Measurements from ENCODE around the gene KRT73. TPM values are rescaled to one million over a fixed set of nuclear protein-coding genes. Genes with fewer than 3 reads are reported as not detected.

The KRT73 gene
- total and polyA plus RNA-seq, 2 donors (not counting 3 experiments of a cell fraction or from before 2014, with no cell fraction given), result not detected

DNA sequence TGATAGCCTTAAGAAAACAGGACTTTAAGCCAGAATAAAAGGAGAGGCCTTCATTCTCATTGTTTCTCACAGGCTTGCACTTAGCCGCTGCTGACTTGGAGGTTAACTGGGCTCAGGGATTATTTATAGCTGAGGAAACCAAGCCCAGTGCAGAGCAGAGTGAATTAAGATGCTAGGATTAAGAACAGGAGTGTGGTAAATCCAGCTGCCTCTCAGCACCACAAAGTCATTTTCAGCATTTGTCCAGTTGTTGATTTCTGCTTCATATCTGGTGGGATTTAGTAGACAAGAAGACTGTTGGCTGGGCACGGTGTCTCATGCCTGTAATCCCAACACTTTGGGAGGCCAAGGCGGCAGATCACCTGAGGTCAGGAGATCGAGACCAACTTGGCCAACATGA lies 14.3 kb upstream of the KRT73 start:
- Histone ChIP-seq H2AFZ (ENCODE audit: low read depth, low read length) (no peak overlapping the region), H3K9ac (replicated peaks; ENCODE audit: extremely low read depth, insufficient read depth, low read length) (no peak overlapping the region), H3K79me2 (ENCODE audit: control insufficient read depth, insufficient read depth, low read length) (no peaks in the 10 kb centered on the region), H3K36me3 (ENCODE audit: control insufficient read depth in 2 of 2, extremely low read depth in 1 of 2, insufficient read depth in 2 of 2, low read length in 2 of 2) (no peaks in the 10 kb centered on the region), H3K4me2 (ENCODE audit: insufficient read depth, low read length) (no peak overlapping the region), H3K9me1 (replicated peaks; ENCODE audit: control insufficient read depth, extremely low read depth, insufficient read depth, low read length) (no peaks in the 10 kb centered on the region), H3K4me3 (replicated peaks in 1 of 3; ENCODE audit: insufficient read depth in 1 of 3, low read depth in 1 of 3, low read length in 3 of 3) (no peak overlapping the region), H3K27me3 (ENCODE audit: control insufficient read depth in 2 of 2, insufficient read depth in 2 of 2, low read length in 2 of 2) (peaks cover 5 to 8% of the 10 kb centered on the region in 2 experiments), H3K27ac (ENCODE audit: insufficient read depth, low read depth, low read length) (no peak overlapping the region), H3K9me3 (replicated peaks; ENCODE audit: control insufficient read depth, insufficient read depth, low read length) (no peaks in the 10 kb centered on the region), H4K20me1 (replicated peaks; ENCODE audit: control insufficient read depth, extremely low read depth, insufficient read depth, low read length) (no peaks in the 10 kb centered on the region), H3K4me1 (ENCODE audit: control insufficient read depth, extremely low read depth, insufficient read depth, low read length) (no peaks in the 10 kb centered on the region)
- FAIRE-seq (no peak), DNase-seq (ENCODE audit: low read depth, low spot score) (no peak)
- CTCF ChIA-PET, result interaction anchor here (1.1 kb wide), 1 partner anchor 25 kb away, joined by 3 read pairs; no protein-coding TSS in a partner anchor
- intact Hi-C loops (cut with micrococcal nuclease), result no loop called here
- BruUV-seq (replicated peaks), result no TSS peak
- dilution Hi-C loops (cut with MboI; ENCODE audit: extremely low pct_ligation_motif_present, low sequenced_read_pairs), result no loop called here
- POLR2A ChIA-PET, result no interaction called here
- no peak for TF ChIP-seq POLR2AphosphoS5 (IDR thresholded peaks at IDR 0.05; ENCODE audit: insufficient read depth, low read depth, low read length)
- TF ChIP-seq, protein P1, sequence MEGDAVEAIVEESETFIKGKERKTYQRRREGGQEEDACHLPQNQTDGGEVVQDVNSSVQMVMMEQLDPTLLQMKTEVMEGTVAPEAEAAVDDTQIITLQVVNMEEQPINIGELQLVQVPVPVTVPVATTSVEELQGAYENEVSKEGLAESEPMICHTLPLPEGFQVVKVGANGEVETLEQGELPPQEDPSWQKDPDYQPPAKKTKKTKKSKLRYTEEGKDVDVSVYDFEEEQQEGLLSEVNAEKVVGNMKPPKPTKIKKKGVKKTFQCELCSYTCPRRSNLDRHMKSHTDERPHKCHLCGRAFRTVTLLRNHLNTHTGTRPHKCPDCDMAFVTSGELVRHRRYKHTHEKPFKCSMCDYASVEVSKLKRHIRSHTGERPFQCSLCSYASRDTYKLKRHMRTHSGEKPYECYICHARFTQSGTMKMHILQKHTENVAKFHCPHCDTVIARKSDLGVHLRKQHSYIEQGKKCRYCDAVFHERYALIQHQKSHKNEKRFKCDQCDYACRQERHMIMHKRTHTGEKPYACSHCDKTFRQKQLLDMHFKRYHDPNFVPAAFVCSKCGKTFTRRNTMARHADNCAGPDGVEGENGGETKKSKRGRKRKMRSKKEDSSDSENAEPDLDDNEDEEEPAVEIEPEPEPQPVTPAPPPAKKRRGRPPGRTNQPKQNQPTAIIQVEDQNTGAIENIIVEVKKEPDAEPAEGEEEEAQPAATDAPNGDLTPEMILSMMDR (IDR thresholded peaks at IDR 0.05; ENCODE audit: extremely low read depth in 1 of 2, insufficient read depth in 1 of 2, low read depth in 1 of 2, low read length in 2 of 2), result no peak
- TF ChIP-seq MYC (IDR thresholded peaks at IDR 0.05; ENCODE audit: low read depth, low read length), result no peak

DNA sequence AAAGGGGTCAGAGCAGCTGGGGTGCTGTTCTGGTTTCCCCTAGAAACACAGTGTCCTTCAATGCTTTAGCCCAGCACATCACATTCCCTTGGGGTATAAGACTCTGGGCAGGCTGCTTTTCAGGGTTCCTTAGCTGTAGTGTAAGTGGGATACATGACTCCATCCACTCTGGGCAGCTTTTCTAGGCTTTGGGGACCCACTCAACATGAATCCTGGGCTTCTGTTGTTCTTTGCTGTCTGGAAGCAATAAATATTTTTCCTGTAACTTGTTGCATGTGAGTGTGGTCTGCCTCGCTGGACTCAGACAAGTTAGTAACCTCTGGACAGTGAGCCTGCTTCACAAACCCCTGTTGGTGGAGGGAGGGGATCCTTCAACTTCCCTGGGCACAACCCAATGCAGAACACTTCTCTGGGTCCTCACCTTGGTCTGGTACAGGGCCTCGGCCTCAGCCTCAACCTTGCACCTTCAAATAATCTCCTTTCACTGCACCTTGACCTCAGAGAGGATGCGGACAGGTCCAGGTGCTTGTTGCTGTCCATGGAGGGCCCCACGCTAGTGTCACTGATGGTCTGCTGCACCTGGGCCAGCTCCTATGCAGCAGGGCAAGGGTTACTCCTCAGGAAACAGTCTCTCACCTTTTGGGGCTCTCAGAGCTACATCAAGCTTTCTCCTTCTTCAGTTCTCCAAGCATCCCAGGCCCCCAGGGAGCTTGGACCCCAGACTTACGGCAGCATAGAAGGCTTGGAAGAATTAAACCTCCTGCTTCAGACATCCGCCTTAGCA lies 13.5 kb upstream of the KRT73 start:
- Histone ChIP-seq H4K20me1 (replicated peaks; ENCODE audit: control insufficient read depth, extremely low read depth, insufficient read depth, low read length) (no peaks in the 10 kb centered on the region), H3K27ac (ENCODE audit: insufficient read depth, low read depth, low read length) (no peak overlapping the region), H3K27me3 (ENCODE audit: control insufficient read depth in 2 of 2, insufficient read depth in 2 of 2, low read length in 2 of 2) (peaks cover 5 to 8% of the 10 kb centered on the region in 2 experiments), H3K4me3 (replicated peaks in 1 of 3; ENCODE audit: insufficient read depth in 1 of 3, low read depth in 1 of 3, low read length in 3 of 3) (no peak overlapping the region), H3K4me1 (ENCODE audit: control insufficient read depth, extremely low read depth, insufficient read depth, low read length) (no peaks in the 10 kb centered on the region), H2AFZ (ENCODE audit: low read depth, low read length) (no peak overlapping the region), H3K9ac (replicated peaks; ENCODE audit: extremely low read depth, insufficient read depth, low read length) (no peak overlapping the region), H3K36me3 (ENCODE audit: control insufficient read depth in 2 of 2, extremely low read depth in 1 of 2, insufficient read depth in 2 of 2, low read length in 2 of 2) (no peaks in the 10 kb centered on the region), H3K9me3 (replicated peaks; ENCODE audit: control insufficient read depth, insufficient read depth, low read length) (no peaks in the 10 kb centered on the region), H3K4me2 (ENCODE audit: insufficient read depth, low read length) (no peak overlapping the region), H3K79me2 (ENCODE audit: control insufficient read depth, insufficient read depth, low read length) (no peaks in the 10 kb centered on the region), H3K9me1 (replicated peaks; ENCODE audit: control insufficient read depth, extremely low read depth, insufficient read depth, low read length) (no peaks in the 10 kb centered on the region)
- intact Hi-C loops (cut with micrococcal nuclease) (no loop called here), dilution Hi-C loops (cut with MboI; ENCODE audit: extremely low pct_ligation_motif_present, low sequenced_read_pairs) (no loop called here)
- TF ChIP-seq, protein P2, sequence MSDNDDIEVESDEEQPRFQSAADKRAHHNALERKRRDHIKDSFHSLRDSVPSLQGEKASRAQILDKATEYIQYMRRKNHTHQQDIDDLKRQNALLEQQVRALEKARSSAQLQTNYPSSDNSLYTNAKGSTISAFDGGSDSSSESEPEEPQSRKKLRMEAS (IDR thresholded peaks at IDR 0.05; ENCODE audit: insufficient read depth, insufficient read length), result no peak
- TF ChIP-seq, protein P1 (IDR thresholded peaks at IDR 0.05; ENCODE audit: extremely low read depth in 1 of 2, insufficient read depth in 1 of 2, low read depth in 1 of 2, low read length in 2 of 2), result no peak
- no peak for TF ChIP-seq POLR2A (IDR thresholded peaks at IDR 0.05; ENCODE audit: low read depth, low read length)
- BruUV-seq (replicated peaks), result no TSS peak
- ChIA-PET POLR2A (no interaction called here), CTCF (no interaction called here)
- no peak for FAIRE-seq
- no peak for DNase-seq (ENCODE audit: low read depth, low spot score)
